Activated B cell treated with CpG ODN at 0.5 μM for 24 hours (primary cell): ENCODE results near the gene ITGA7. TPM values are rescaled to one million over a fixed set of nuclear protein-coding genes. Genes with fewer than 3 reads are reported as not detected.
"Not testable (repeated sequence)": the region's sequence is repeated elsewhere in the genome, so short reads cannot be mapped to it uniquely, and the experiment has no call there.

Experiments
- ATAC-seq: fragments of 200-7000 bp; cut with Tn5 transposase; one replicate; pipeline ENCODE4 v1.10.0; 2021; ENCODE audit warnings: low read depth, mild to moderate bottlenecking, moderate library complexity
- CTCF ChIA-PET: fragments of 350-600 bp; sonication (Branson Sonifier 250); formaldehyde crosslinking; loops from one replicate; lab custom pipeline; 2021; ENCODE audit warnings: antibody characterized with exemption; lab: Charles Lee
- POLR2A ChIA-PET: fragments of 350-600 bp; sonication (Branson Sonifier 250); formaldehyde crosslinking; loops from one replicate; lab custom pipeline; 2021; ENCODE audit warnings: antibody characterized with exemption; lab: Charles Lee
- DNase-seq: peaks from one replicate; pipeline ENCODE4 v3.0.0; 2022
- H3K27ac Mint-ChIP-seq: one replicate; pipeline ENCODE4 v1.8.0; 2020; ENCODE audit warnings: mixed read lengths
- H3K27me3 Mint-ChIP-seq: one replicate; pipeline ENCODE4 v1.8.0; 2021; ENCODE audit warnings: mixed read lengths
- H3K36me3 Mint-ChIP-seq: one replicate; pipeline ENCODE4 v1.8.0; 2021; ENCODE audit warnings: low read depth, mixed read lengths
- H3K4me1 Mint-ChIP-seq: one replicate; pipeline ENCODE4 v1.8.0; 2021; ENCODE audit warnings: mixed read lengths
- H3K4me3 Mint-ChIP-seq: one replicate; pipeline ENCODE4 v1.8.0; 2020; ENCODE audit warnings: mild to moderate bottlenecking, mixed read lengths
- H3K9me3 Mint-ChIP-seq: one replicate; pipeline ENCODE4 v1.8.0; 2020; ENCODE audit warnings: mixed read lengths
- intact Hi-C: fragments of 100-400 bp; cut with micrococcal nuclease; formaldehyde crosslinking; loops from one replicate; pipeline ENCODE4 v1.15.1; 2024
- total RNA-seq: library from RNA; stranded (reverse); gene quantifications from 2 replicates; pipeline ENCODE4 v1.2.3, GENCODE V29; 2022
- TF ChIP-seq, protein P1 (sequence below): fragments of 200-600 bp; IDR thresholded peaks from one replicate; pipeline ENCODE4 v1.8.0; 2022; ENCODE audit warnings: antibody characterized with exemption, mild to moderate bottlenecking

The ITGA7 gene
- total RNA-seq, 1 donor from 2014 or later: 1.4 TPM

DNA sequence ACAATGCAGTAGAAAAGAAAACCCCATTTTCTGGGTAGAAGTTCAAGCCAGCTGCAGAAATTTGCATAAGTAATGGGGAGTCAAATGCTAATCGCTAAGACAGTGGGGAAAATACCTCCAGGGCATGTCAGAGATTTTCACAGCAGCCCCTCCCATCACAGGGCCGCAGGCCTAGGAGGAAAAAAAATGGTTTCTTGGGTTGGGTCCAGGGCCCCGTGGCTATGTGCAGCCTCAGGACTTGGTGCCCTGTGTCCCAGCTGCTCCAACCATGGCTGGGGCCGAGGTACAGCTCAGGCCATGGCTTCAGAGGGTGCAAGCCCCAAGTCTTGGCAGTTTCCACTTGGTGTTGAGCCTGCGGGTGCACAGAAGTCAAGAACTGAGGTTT, 56.4 kb downstream of the ITGA7 start:
- ChIA-PET CTCF (no interaction called here), POLR2A (interaction anchor here (0.7 kb wide), 1 partner anchor 428 kb away, joined by 3 read pairs; no protein-coding TSS in a partner anchor)
- peaks cover 30% of the 10 kb centered on the region for H3K4me1 Mint-ChIP-seq
- intact Hi-C loops: loop anchor here (10.0 kb wide), 1 partner anchor 1896 kb away; the partner anchor contains the start of gene CISTR
- H3K4me3 Mint-ChIP-seq: no peak overlapping the region
- H3K9me3 Mint-ChIP-seq: peaks cover 12% of the 10 kb centered on the region
- TF ChIP-seq, protein P1, sequence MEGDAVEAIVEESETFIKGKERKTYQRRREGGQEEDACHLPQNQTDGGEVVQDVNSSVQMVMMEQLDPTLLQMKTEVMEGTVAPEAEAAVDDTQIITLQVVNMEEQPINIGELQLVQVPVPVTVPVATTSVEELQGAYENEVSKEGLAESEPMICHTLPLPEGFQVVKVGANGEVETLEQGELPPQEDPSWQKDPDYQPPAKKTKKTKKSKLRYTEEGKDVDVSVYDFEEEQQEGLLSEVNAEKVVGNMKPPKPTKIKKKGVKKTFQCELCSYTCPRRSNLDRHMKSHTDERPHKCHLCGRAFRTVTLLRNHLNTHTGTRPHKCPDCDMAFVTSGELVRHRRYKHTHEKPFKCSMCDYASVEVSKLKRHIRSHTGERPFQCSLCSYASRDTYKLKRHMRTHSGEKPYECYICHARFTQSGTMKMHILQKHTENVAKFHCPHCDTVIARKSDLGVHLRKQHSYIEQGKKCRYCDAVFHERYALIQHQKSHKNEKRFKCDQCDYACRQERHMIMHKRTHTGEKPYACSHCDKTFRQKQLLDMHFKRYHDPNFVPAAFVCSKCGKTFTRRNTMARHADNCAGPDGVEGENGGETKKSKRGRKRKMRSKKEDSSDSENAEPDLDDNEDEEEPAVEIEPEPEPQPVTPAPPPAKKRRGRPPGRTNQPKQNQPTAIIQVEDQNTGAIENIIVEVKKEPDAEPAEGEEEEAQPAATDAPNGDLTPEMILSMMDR: no peak
- ATAC-seq: no peak
- peaks cover 5% of the 10 kb centered on the region for H3K36me3 Mint-ChIP-seq
- H3K27ac Mint-ChIP-seq: peak overlapping the region; percentile 76
- no peaks in the 10 kb centered on the region for H3K27me3 Mint-ChIP-seq
- DNase-seq: no peak

GRCh38 chr12:55650620-55651298, 56.9 kb downstream of the ITGA7 start:
- H3K27me3 Mint-ChIP-seq, DNase-seq, ATAC-seq, CTCF ChIA-PET, H3K4me3 Mint-ChIP-seq, H3K36me3 Mint-ChIP-seq: not testable (repeated sequence)
- Mint-ChIP-seq H3K27ac (peak overlapping the region; percentile 76), H3K4me1 (peaks cover 33% of the 10 kb centered on the region), H3K9me3 (peaks cover 12% of the 10 kb centered on the region)
- POLR2A ChIA-PET: interaction anchor here (0.7 kb wide), 1 partner anchor 428 kb away, joined by 3 read pairs; no protein-coding TSS in a partner anchor
- intact Hi-C loops: loop anchor here (10.0 kb wide), 1 partner anchor 1896 kb away; the partner anchor contains the start of gene CISTR

- Mint-ChIP-seq H3K4me1 (peaks cover 43% of the 10 kb centered on the region), H3K4me3 (no peak overlapping the region), H3K36me3 (peaks cover 5% of the 10 kb centered on the region), H3K27me3 (no peaks in the 10 kb centered on the region), H3K9me3 (peaks cover 7% of the 10 kb centered on the region), H3K27ac (peak overlapping the region; percentile 86)
- no peak for DNase-seq
- POLR2A ChIA-PET: interaction anchor here (0.8 to 2.3 kb wide), 5 partner anchors 9 to 183 kb away, joined by 3 to 15 read pairs (median 3); partner anchors contain the start of genes BLOC1S1, DNAJC14 and ITGA7
- CTCF ChIA-PET: interaction anchor here (0.8 to 7.0 kb wide), 6 partner anchors 10 to 458 kb away, joined by 3 to 99 read pairs (median 6); partner anchors contain the start of gene BLOC1S1
- ATAC-seq: no peak
- intact Hi-C loops: loop anchor here (2.0 kb wide), 1 partner anchor 70 kb away; the partner anchor contains the start of gene BLOC1S1
- TF ChIP-seq, protein P1: no peak
Observed at GRCh38 chr12:55647027-55647426, 60.7 kb downstream of the ITGA7 start.

DNA sequence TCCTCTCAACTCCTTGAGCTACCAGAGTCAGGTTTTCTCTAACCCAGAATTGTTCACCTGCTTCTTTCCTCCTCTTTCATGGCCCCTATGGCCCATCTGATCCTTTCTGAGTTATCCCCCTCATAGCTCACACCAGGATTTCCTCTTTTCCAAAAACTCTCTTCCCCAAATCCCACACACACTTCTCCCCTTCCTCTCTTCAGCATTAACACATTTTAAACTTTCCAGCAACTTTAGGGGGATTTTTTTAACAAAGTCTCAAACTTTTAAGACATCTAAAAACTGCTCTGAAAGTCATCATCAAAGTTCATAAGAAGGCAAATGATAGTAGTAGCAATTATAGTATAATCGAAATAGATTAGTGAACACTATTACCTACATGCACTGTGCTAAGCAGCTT, 63.1 kb downstream of the ITGA7 start:
- intact Hi-C loops: no loop called here
- Mint-ChIP-seq H3K4me1 (peaks cover 40% of the 10 kb centered on the region), H3K36me3 (no peaks in the 10 kb centered on the region), H3K27ac (no peak overlapping the region), H3K27me3 (no peaks in the 10 kb centered on the region), H3K4me3 (no peak overlapping the region), H3K9me3 (no peaks in the 10 kb centered on the region)
- ATAC-seq: no peak
- CTCF ChIA-PET: interaction anchor here (1.0 to 7.0 kb wide), 4 partner anchors 12 to 456 kb away, joined by 3 to 99 read pairs (median 4); no protein-coding TSS in a partner anchor
- TF ChIP-seq, protein P1: no peak
- POLR2A ChIA-PET: no interaction called here
- DNase-seq: no peak

- CTCF ChIA-PET: interaction anchor here (7.0 kb wide), 1 partner anchor 14 kb away, joined by 99 read pairs; no protein-coding TSS in a partner anchor
- no peak for ATAC-seq
Observed at GRCh38 chr12:55642669-55643068, 65.0 kb downstream of the ITGA7 start.

More at GRCh38 chr12:55642669-55643068, 65.0 kb downstream of the ITGA7 start:
- H3K4me3 Mint-ChIP-seq: peak overlapping the region; percentile 55
- H3K36me3 Mint-ChIP-seq: no peaks in the 10 kb centered on the region
- TF ChIP-seq, protein P1: no peak
- peaks cover 2% of the 10 kb centered on the region for H3K27me3 Mint-ChIP-seq
- H3K27ac Mint-ChIP-seq: peak overlapping the region; percentile 68
- DNase-seq: no peak
- peaks cover 40% of the 10 kb centered on the region for H3K4me1 Mint-ChIP-seq
- intact Hi-C loops: no loop called here
- POLR2A ChIA-PET: interaction anchor here (1.8 kb wide), 1 partner anchor 31 kb away, joined by 5 read pairs; no protein-coding TSS in a partner anchor
- H3K9me3 Mint-ChIP-seq: no peaks in the 10 kb centered on the region
